IPS DF 4.7 (cell line): ENCODE data around the gene IGSF6.
A peak's percentile ranks its signal among the peaks of the same experiment; 100 is the strongest.

Source experiments
- DNase-seq: peaks from one replicate; pipeline ENCODE4 v3.0.0-alpha.2; 2013; ENCODE audit warnings: low spot score; ENCODE audit errors: extremely low read depth

The IGSF6 gene

GRCh38 chr16:21602785-21603184 is 49.6 kb downstream of the IGSF6 start:
- DNase-seq, result no peak

GRCh38 chr16:21600031-21600773 is 52.2 kb downstream of the IGSF6 start:
- no peak for DNase-seq

- DNase-seq, result peak; percentile 68
These were observed 53.0 kb downstream of the IGSF6 start, which contains the start of gene METTL9 for GRCh38 chr16:21599122-21600030. METTL9 (plus strand) TSS chr16:21599577; CDS start chr16:21599734, 157 bp downstream.

- no peak for DNase-seq
These were observed 53.7 kb downstream of the IGSF6 start for GRCh38 chr16:21598701-21599121.

- no peak for DNase-seq
These were observed 54.2 kb downstream of the IGSF6 start for GRCh38 chr16:21598206-21598605.

GRCh38 chr16:21597561-21598030 is 54.8 kb downstream of the IGSF6 start:
- DNase-seq, result no peak

GRCh38 chr16:21593530-21594289 is 58.7 kb downstream of the IGSF6 start:
- DNase-seq, result no peak

GRCh38 chr16:21592191-21592590 is 60.2 kb downstream of the IGSF6 start:
- DNase-seq, result no peak

GRCh38 chr16:21590796-21591195 is 61.6 kb downstream of the IGSF6 start:
- DNase-seq, result no peak

- DNase-seq, result no peak
These were observed 62.1 kb downstream of the IGSF6 start for GRCh38 chr16:21590287-21590686.

GRCh38 chr16:21589551-21589950 is 62.9 kb downstream of the IGSF6 start:
- no peak for DNase-seq
